Measurements from ENCODE around the gene RMP24.

The RMP24 gene

GRCh38 chr18:35973650-35974049, 1.2 kb downstream of the RMP24 start:
- Histone ChIP-seq H3K27ac (ENCODE audit: low read depth in 1 of 2, low read length in 1 of 2) (no peak overlapping the region), H3K9me3 (ENCODE audit: control insufficient read depth in 4 of 4, insufficient read depth in 3 of 4, low read length in 3 of 4) (no peaks in the 10 kb centered on the region), H3K27me3 (ENCODE audit: control insufficient read depth in 3 of 3, insufficient read depth in 3 of 3, low read length in 2 of 3) (no peaks in the 10 kb centered on the region), H3K36me3 (ENCODE audit: control insufficient read depth in 4 of 4, insufficient read depth in 4 of 4, low read length in 4 of 4) (peaks cover 6 to 29% (median 21%) of the 10 kb centered on the region in 4 donors), H3K9ac (ENCODE audit: insufficient read depth in 1 of 2, low read length in 2 of 2) (no peak overlapping the region), H3K4me3 (no peak overlapping the region), H3K4me1 (ENCODE audit: control insufficient read depth in 5 of 5, insufficient read depth in 5 of 5, low read length in 5 of 5) (peaks cover 0 to 14% (median 5%) of the 10 kb centered on the region in 5 donors)
- TF ChIP-seq CTCF (IDR thresholded peaks at IDR 0.05; ENCODE audit: control extremely low read depth, extremely low read depth), result no peak
- no peak for ATAC-seq (ENCODE audit: insufficient read depth, low FRiP score)
- WGBS, 2 donors, result 92 to 94% methylated on average over 12 of the region's 12 CpGs
- no peak for DNase-seq

GRCh38 chr18:35974181-35974580, 1.7 kb downstream of the RMP24 start:
- Histone ChIP-seq H3K36me3 (ENCODE audit: control insufficient read depth in 4 of 4, insufficient read depth in 4 of 4, low read length in 4 of 4) (peaks cover 6 to 32% (median 23%) of the 10 kb centered on the region in 4 donors), H3K9ac (ENCODE audit: insufficient read depth in 1 of 2, low read length in 2 of 2) (no peak overlapping the region), H3K4me1 (ENCODE audit: control insufficient read depth in 5 of 5, insufficient read depth in 5 of 5, low read length in 5 of 5) (peaks cover 0 to 14% (median 5%) of the 10 kb centered on the region in 5 donors), H3K27me3 (ENCODE audit: control insufficient read depth in 3 of 3, insufficient read depth in 3 of 3, low read length in 2 of 3) (no peaks in the 10 kb centered on the region), H3K27ac (ENCODE audit: low read depth in 1 of 2, low read length in 1 of 2) (no peak overlapping the region), H3K4me3 (no peak overlapping the region), H3K9me3 (ENCODE audit: control insufficient read depth in 4 of 4, insufficient read depth in 3 of 4, low read length in 3 of 4) (no peaks in the 10 kb centered on the region)
- no peak for ATAC-seq (ENCODE audit: insufficient read depth, low FRiP score)
- no peak for TF ChIP-seq CTCF (IDR thresholded peaks at IDR 0.05; ENCODE audit: control extremely low read depth, extremely low read depth)
- 74 to 88% methylated on average over 3 of the region's 3 CpGs for WGBS, 2 donors
- DNase-seq, result no peak

- ATAC-seq (ENCODE audit: insufficient read depth, low FRiP score) (no peak), DNase-seq (no peak)
- Histone ChIP-seq H3K27me3 (ENCODE audit: control insufficient read depth in 3 of 3, insufficient read depth in 3 of 3, low read length in 2 of 3) (no peaks in the 10 kb centered on the region), H3K27ac (ENCODE audit: low read depth in 1 of 2, low read length in 1 of 2) (no peak overlapping the region), H3K4me1 (ENCODE audit: control insufficient read depth in 5 of 5, insufficient read depth in 5 of 5, low read length in 5 of 5) (peaks cover 0 to under 1% (median 0%) of the 10 kb centered on the region in 5 donors), H3K4me3 (no peak overlapping the region), H3K9me3 (ENCODE audit: control insufficient read depth in 4 of 4, insufficient read depth in 3 of 4, low read length in 3 of 4) (no peaks in the 10 kb centered on the region), H3K9ac (ENCODE audit: insufficient read depth in 1 of 2, low read length in 2 of 2) (no peak overlapping the region), H3K36me3 (ENCODE audit: control insufficient read depth in 4 of 4, insufficient read depth in 4 of 4, low read length in 4 of 4) (peaks cover 8 to 50% (median 31%) of the 10 kb centered on the region in 4 donors)
- TF ChIP-seq CTCF (IDR thresholded peaks at IDR 0.05; ENCODE audit: control extremely low read depth, extremely low read depth), result no peak
These were observed 6.6 kb downstream of the RMP24 start for GRCh38 chr18:35979112-35979511.

GRCh38 chr18:35982409-35983114, 10.1 kb downstream of the RMP24 start:
- WGBS, 2 donors, result 90 to 96% methylated on average over 2 of the region's 2 CpGs
- peaks cover 6 to 34% (median 24%) of the 10 kb centered on the region in 4 donors for H3K36me3 ChIP-seq (ENCODE audit: control insufficient read depth in 4 of 4, insufficient read depth in 4 of 4, low read length in 4 of 4)

More at GRCh38 chr18:35982409-35983114, 10.1 kb downstream of the RMP24 start:
- H3K4me1 ChIP-seq (ENCODE audit: control insufficient read depth in 5 of 5, insufficient read depth in 5 of 5, low read length in 5 of 5), result no peaks in the 10 kb centered on the region
- DNase-seq (no peak), ATAC-seq (ENCODE audit: insufficient read depth, low FRiP score) (no peak)
- no peak for TF ChIP-seq CTCF (IDR thresholded peaks at IDR 0.05; ENCODE audit: control extremely low read depth, extremely low read depth)
- no peak overlapping the region for H3K9ac ChIP-seq (ENCODE audit: insufficient read depth in 1 of 2, low read length in 2 of 2)
- no peak overlapping the region for H3K27ac ChIP-seq (ENCODE audit: low read depth in 1 of 2, low read length in 1 of 2)
- no peaks in the 10 kb centered on the region for H3K27me3 ChIP-seq (ENCODE audit: control insufficient read depth in 3 of 3, insufficient read depth in 3 of 3, low read length in 2 of 3)
- no peak overlapping the region for H3K4me3 ChIP-seq
- H3K9me3 ChIP-seq (ENCODE audit: control insufficient read depth in 4 of 4, insufficient read depth in 3 of 4, low read length in 3 of 4), result no peaks in the 10 kb centered on the region
